Hepatocyte (in vitro differentiated cells): ENCODE data around the gene SIRT7. TPM values are rescaled to one million over a fixed set of nuclear protein-coding genes. Genes with fewer than 3 reads are reported as not detected.
"Not testable (repeated sequence)": the region's sequence is repeated elsewhere in the genome, so short reads cannot be mapped to it uniquely, and the experiment has no call there.

Experiments used
- DNase-seq: peaks from one replicate; pipeline ENCODE4 v3.0.0-alpha.2; 2016; ENCODE audit warnings: low spot score
- H2AFZ ChIP-seq: fragments of 200-600 bp; sonication (generic); 2 replicates; pipeline ENCODE4 v1.6.0; 2016; ENCODE audit warnings: antibody characterized with exemption, mild to moderate bottlenecking
- H3K27ac ChIP-seq: fragments of 200-600 bp; sonication (generic); 2 replicates; pipeline ENCODE4 v1.5.1; 2016; ENCODE audit warnings: mild to moderate bottlenecking
- H3K27me3 ChIP-seq: fragments of 200-600 bp; sonication (generic); 2 replicates; pipeline ENCODE4 v1.6.1; 2016
- H3K36me3 ChIP-seq: fragments of 200-600 bp; sonication (generic); replicated peaks from 2 replicates; pipeline ENCODE4 v1.5.1; 2016; ENCODE audit warnings: low read depth; ENCODE audit not compliant: insufficient read depth
- H3K4me1 ChIP-seq: fragments of 200-600 bp; sonication (generic); 2 replicates; pipeline ENCODE4 v1.5.1; 2016; ENCODE audit warnings: mild to moderate bottlenecking, moderate library complexity; ENCODE audit not compliant: insufficient read depth
- H3K4me2 ChIP-seq: fragments of 200-600 bp; sonication (generic); 2 replicates; pipeline ENCODE4 v1.6.0; 2016
- H3K4me3 ChIP-seq: fragments of 200-600 bp; sonication (generic); 2 replicates; pipeline ENCODE4 v1.5.1; 2016; ENCODE audit warnings: mild to moderate bottlenecking
- H3K79me2 ChIP-seq: fragments of 200-600 bp; sonication (generic); 2 replicates; pipeline ENCODE4 v1.6.0; 2017; ENCODE audit warnings: mild to moderate bottlenecking
- H3K9me2 ChIP-seq: fragments of 200-600 bp; sonication (generic); replicated peaks from 2 replicates; pipeline ENCODE4 v1.6.0; 2017; ENCODE audit warnings: mild to moderate bottlenecking; ENCODE audit not compliant: insufficient read depth
- H3K9me3 ChIP-seq: fragments of 200-600 bp; sonication (generic); 2 replicates; pipeline ENCODE4 v1.5.1; 2016; ENCODE audit warnings: low read depth, mild to moderate bottlenecking
- H4K20me1 ChIP-seq: fragments of 200-600 bp; sonication (generic); 2 replicates; pipeline ENCODE4 v1.6.0; 2016; ENCODE audit warnings: mild to moderate bottlenecking; ENCODE audit not compliant: insufficient read depth, poor library complexity, severe bottlenecking
- CTCF ChIP-seq: fragments of 200-600 bp; sonication (generic); IDR thresholded peaks from 2 replicates; pipeline ENCODE4 v1.5.1; 2016; ENCODE audit warnings: antibody characterized with exemption, mild to moderate bottlenecking; ENCODE audit not compliant: poor library complexity
- EZH2 ChIP-seq: fragments of 200-600 bp; sonication (generic); IDR thresholded peaks from 2 replicates; pipeline ENCODE4 v1.6.1; 2016; ENCODE audit warnings: antibody characterized with exemption, mild to moderate bottlenecking, borderline replicate concordance
- EZH2phosphoT487 ChIP-seq: fragments of 200-600 bp; sonication (generic); IDR thresholded peaks from one replicate; pipeline ENCODE4 v1.6.1; 2018; ENCODE audit warnings: antibody characterized with exemption, mild to moderate bottlenecking, low read depth, moderate library complexity; ENCODE audit not compliant: unreplicated experiment, severe bottlenecking
- WGBS: methylation state at CpG from one replicate; pipeline ENCODE4 v1.1.6; 2016; ENCODE audit warnings: low lambda C conversion rate; ENCODE audit errors: missing lambda C conversion rate; 5-methylcytosine and 5-hydroxymethylcytosine counted together
- polyA plus RNA-seq: library from polyadenylated mRNA; unstranded; fragments of >200 nt; fragmentation: Nextera tagmentation; extraction: Ambion mirVana; gene quantifications from 2 replicates; pipeline ENCODE4 v1.2.1, GENCODE V29; 2016
- total RNA-seq: library from RNA; depleted of rRNA; stranded (reverse); fragments of >200 nt; gene quantifications from 2 replicates; pipeline ENCODE4 v1.2.3, GENCODE V29; 2014

The SIRT7 gene
- total and polyA plus RNA-seq, 2 experiments from 2014 or later: 16.5 to 35.2 TPM

- WGBS: 91% methylated on average over 13 of the region's 13 CpGs
- H3K9me3 ChIP-seq: no peaks in the 10 kb centered on the region
- TF ChIP-seq EZH2 (no peak), CTCF (no peak), EZH2phosphoT487 (no peak)
- H3K27ac ChIP-seq: no peak overlapping the region
- no peaks in the 10 kb centered on the region for H4K20me1 ChIP-seq
- H3K79me2 ChIP-seq: no peaks in the 10 kb centered on the region
- no peak for DNase-seq
- no peak overlapping the region for H3K4me2 ChIP-seq
- no peak overlapping the region for H3K4me3 ChIP-seq
- H3K36me3 ChIP-seq: no peaks in the 10 kb centered on the region
- no peak overlapping the region for H2AFZ ChIP-seq
- peaks cover 12% of the 10 kb centered on the region for H3K4me1 ChIP-seq
- H3K9me2 ChIP-seq: no peaks in the 10 kb centered on the region
- H3K27me3 ChIP-seq: peaks cover 29% of the 10 kb centered on the region
Observed at GRCh38 chr17:81955756-81956544, 38.0 kb upstream of the SIRT7 start.

GRCh38 chr17:81955058-81955681, 37.2 kb upstream of the SIRT7 start:
- Histone ChIP-seq H3K4me3 (no peak overlapping the region), H3K27ac (no peak overlapping the region), H2AFZ (no peak overlapping the region), H4K20me1 (no peaks in the 10 kb centered on the region), H3K4me2 (no peak overlapping the region), H3K9me3 (no peaks in the 10 kb centered on the region), H3K36me3 (no peaks in the 10 kb centered on the region), H3K27me3 (peaks cover 24% of the 10 kb centered on the region), H3K9me2 (no peaks in the 10 kb centered on the region), H3K4me1 (peaks cover 7% of the 10 kb centered on the region), H3K79me2 (no peaks in the 10 kb centered on the region)
- 87% methylated on average over 17 of the region's 26 CpGs for WGBS
- DNase-seq: no peak
- TF ChIP-seq EZH2phosphoT487: no peak
- TF ChIP-seq EZH2: no peak
- no peak for TF ChIP-seq CTCF

- no peaks in the 10 kb centered on the region for H3K9me3 ChIP-seq
Observed at GRCh38 chr17:81954131-81955057, 36.4 kb upstream of the SIRT7 start.

GRCh38 chr17:81953443-81953842, 35.5 kb upstream of the SIRT7 start:
- H3K79me2 ChIP-seq, H4K20me1 ChIP-seq, DNase-seq, H3K9me2 ChIP-seq, H3K4me2 ChIP-seq, H3K27me3 ChIP-seq, H3K9me3 ChIP-seq, H3K36me3 ChIP-seq, H3K4me3 ChIP-seq, H3K27ac ChIP-seq, H2AFZ ChIP-seq, H3K4me1 ChIP-seq: not testable (repeated sequence)
- 78% methylated on average over 5 of the region's 5 CpGs for WGBS

More at GRCh38 chr17:81954131-81955057, 36.4 kb upstream of the SIRT7 start:
- no peaks in the 10 kb centered on the region for H4K20me1 ChIP-seq
- H3K4me3 ChIP-seq: no peak overlapping the region
- no peaks in the 10 kb centered on the region for H3K79me2 ChIP-seq
- peaks cover 2% of the 10 kb centered on the region for H3K4me1 ChIP-seq
- WGBS: 86% methylated on average over 19 of the region's 19 CpGs
- peaks cover 19% of the 10 kb centered on the region for H3K27me3 ChIP-seq
- H3K9me2 ChIP-seq: no peaks in the 10 kb centered on the region
- no peak overlapping the region for H3K4me2 ChIP-seq
- no peak overlapping the region for H3K27ac ChIP-seq
- TF ChIP-seq CTCF (no peak), EZH2 (no peak), EZH2phosphoT487 (no peak)
- no peak for DNase-seq
- no peaks in the 10 kb centered on the region for H3K36me3 ChIP-seq
- no peak overlapping the region for H2AFZ ChIP-seq
